ENCODE data around the gene GRIA4.

Gene GRIA4

GRCh38 chr11:105609832-105610781, at the start of gene GRIA4:
Gene GRIA4 (plus strand): TSS chr11:105610073. CDS start chr11:105610998, 925 bp downstream.
- DNase-seq (ENCODE audit: low spot score), result peak; percentile 64

GRCh38 chr11:105573091-105573490, 36.8 kb upstream of the GRIA4 start:
- DNase-seq (ENCODE audit: low spot score), result no peak

GRCh38 chr11:105574974-105575373, 34.9 kb upstream of the GRIA4 start:
- DNase-seq (ENCODE audit: low spot score), result no peak

- no peak for DNase-seq (ENCODE audit: low spot score)
Measured at GRCh38 chr11:105577641-105578040, 32.2 kb upstream of the GRIA4 start.

GRCh38 chr11:105579111-105579510, 30.8 kb upstream of the GRIA4 start:
- DNase-seq (ENCODE audit: low spot score), result no peak

- no peak for DNase-seq (ENCODE audit: low spot score)
Measured at GRCh38 chr11:105582497-105582896, 27.4 kb upstream of the GRIA4 start.

- DNase-seq (ENCODE audit: low spot score), result no peak
Measured at GRCh38 chr11:105588001-105588400, 21.9 kb upstream of the GRIA4 start.

GRCh38 chr11:105589346-105589745, 20.5 kb upstream of the GRIA4 start:
- DNase-seq (ENCODE audit: low spot score), result no peak

- DNase-seq (ENCODE audit: low spot score), result no peak
Measured at GRCh38 chr11:105592035-105592434, 17.8 kb upstream of the GRIA4 start.

- no peak for DNase-seq (ENCODE audit: low spot score)
Measured at GRCh38 chr11:105598371-105598770, 11.5 kb upstream of the GRIA4 start.

- no peak for DNase-seq (ENCODE audit: low spot score)
Measured at GRCh38 chr11:105603156-105603555, 6.7 kb upstream of the GRIA4 start.

- DNase-seq (ENCODE audit: low spot score), result peak; percentile 49
Measured at GRCh38 chr11:105609341-105609781, 512 bp upstream of the GRIA4 start.

GRCh38 chr11:105610871-105611571, 1.1 kb downstream of the GRIA4 start:
- no peak for DNase-seq (ENCODE audit: low spot score)

- no peak for DNase-seq (ENCODE audit: low spot score)
Measured at GRCh38 chr11:105611572-105612441, 1.9 kb downstream of the GRIA4 start.

GRCh38 chr11:105612771-105613170, 2.9 kb downstream of the GRIA4 start:
- no peak for DNase-seq (ENCODE audit: low spot score)

GRCh38 chr11:105613183-105613582, 3.3 kb downstream of the GRIA4 start:
- DNase-seq (ENCODE audit: low spot score), result no peak

GRCh38 chr11:105618343-105618955, 8.6 kb downstream of the GRIA4 start:
- no peak for DNase-seq (ENCODE audit: low spot score)

- DNase-seq (ENCODE audit: low spot score), result no peak
Measured at GRCh38 chr11:105619556-105619955, 9.7 kb downstream of the GRIA4 start.

- DNase-seq (ENCODE audit: low spot score), result no peak
Measured at GRCh38 chr11:105622016-105622415, 12.1 kb downstream of the GRIA4 start.

- no peak for DNase-seq (ENCODE audit: low spot score)
Measured at GRCh38 chr11:105632316-105632715, 22.4 kb downstream of the GRIA4 start.

- no peak for DNase-seq (ENCODE audit: low spot score)
Measured at GRCh38 chr11:105635466-105635865, 25.6 kb downstream of the GRIA4 start.

GRCh38 chr11:105636496-105636895, 26.6 kb downstream of the GRIA4 start:
- DNase-seq (ENCODE audit: low spot score), result no peak
